ENCODE results near the gene SUGCT. TPM values are rescaled to one million over a fixed set of nuclear protein-coding genes. Genes with fewer than 3 reads are reported as not detected.

The SUGCT gene
- total and polyA plus RNA-seq, 12 donors, result 8.4 to 96.4 (median 25.5) TPM

DNA sequence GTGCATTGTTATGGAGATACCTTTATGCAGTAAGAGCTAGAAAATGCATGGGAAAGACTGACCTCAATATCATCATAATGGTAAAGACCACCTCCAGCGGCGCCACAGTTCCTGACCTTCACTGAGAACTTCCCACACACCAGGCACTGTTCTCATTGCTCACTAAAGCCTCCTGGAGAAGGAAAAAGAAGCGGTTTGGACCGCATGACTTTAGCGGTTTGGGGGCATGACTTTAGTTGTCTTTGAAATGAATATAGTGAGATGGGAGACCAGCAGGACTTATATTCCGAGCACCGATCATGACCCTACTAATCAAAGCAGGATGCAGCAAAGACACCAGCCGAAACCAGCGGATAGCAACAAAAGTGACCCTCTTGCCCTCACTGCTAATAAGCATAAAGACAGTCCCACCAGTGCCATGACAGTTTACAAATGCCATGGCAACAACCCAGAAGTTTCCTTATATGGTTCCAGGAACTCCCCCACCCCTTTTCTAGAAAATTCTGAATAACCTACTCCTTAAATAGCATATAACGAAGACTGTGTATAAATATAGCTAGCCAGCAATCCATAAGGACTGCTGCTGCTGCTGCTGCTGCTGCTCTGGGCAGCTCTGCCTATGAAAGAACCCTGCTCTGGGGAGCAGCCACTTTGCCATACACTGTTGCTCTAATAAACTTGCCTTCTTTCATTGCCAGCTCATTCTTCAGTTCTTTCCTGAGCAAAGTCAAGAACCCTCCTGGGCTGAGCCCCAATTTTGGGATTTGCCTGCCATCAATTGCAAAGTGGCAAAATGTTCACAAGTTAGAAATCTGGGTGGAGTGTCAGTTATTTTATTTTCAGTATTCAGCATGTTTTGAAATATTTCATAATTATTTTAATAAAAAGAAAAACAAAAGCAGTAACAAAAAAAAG, 694.1 kb downstream of the SUGCT start:
- Histone ChIP-seq H3K27ac (no peak overlapping the region), H3K4me1 (replicated peaks in 1 of 2) (no peaks in the 10 kb centered on the region), H3K4me3 (no peak overlapping the region)

GRCh38 chr7:40833191-40833887, 698.5 kb downstream of the SUGCT start:
- Histone ChIP-seq H3K27ac (no peak overlapping the region), H3K4me3 (no peak overlapping the region), H3K4me1 (replicated peaks in 1 of 2) (no peaks in the 10 kb centered on the region), H3K36me3 (replicated peaks in 1 of 2) (no peaks in the 10 kb centered on the region), H3K9me3 (replicated peaks in 1 of 3) (no peaks in the 10 kb centered on the region), H3K27me3 (no peaks in the 10 kb centered on the region)
- intact Hi-C loops (cut with DNase I), result no loop called here
- 82 to 94% (median 89%) methylated on average over 3 of the region's 3 CpGs for WGBS, 4 donors
- no peak for TF ChIP-seq POLR2A (IDR thresholded peaks at IDR 0.05)
- TF ChIP-seq CTCF (IDR thresholded peaks at IDR 0.05), result no peak
- no peak for DNase-seq

More for the DNA sequence above, 694.1 kb downstream of the SUGCT start:
- no peaks in the 10 kb centered on the region for H3K27me3 ChIP-seq
- WGBS, 4 donors, result 90 to 95% (median 92%) methylated on average over 10 of the region's 10 CpGs
- H3K36me3 ChIP-seq (replicated peaks in 1 of 2), result no peaks in the 10 kb centered on the region
- intact Hi-C loops (cut with DNase I), result no loop called here
- DNase-seq, result no peak
- no peaks in the 10 kb centered on the region for H3K9me3 ChIP-seq (replicated peaks in 1 of 3)
- TF ChIP-seq CTCF (IDR thresholded peaks at IDR 0.05) (no peak), POLR2A (IDR thresholded peaks at IDR 0.05) (no peak)

DNA sequence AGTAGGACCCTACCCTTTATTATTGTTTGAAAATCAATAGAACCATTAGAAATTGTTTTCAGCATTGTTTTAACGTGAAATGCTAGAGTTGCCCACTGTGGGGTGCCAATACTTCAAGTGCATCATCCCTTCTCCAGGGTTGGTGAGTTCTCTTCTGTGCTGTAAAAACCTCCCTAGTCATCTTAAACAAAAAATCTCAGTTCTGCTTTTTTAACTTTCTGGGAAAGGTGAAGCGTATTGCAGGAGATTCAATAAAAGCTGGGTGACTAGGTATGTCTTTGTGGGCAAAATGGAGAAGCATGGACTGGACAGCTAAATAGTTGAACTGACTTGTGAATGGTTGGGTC, 699.1 kb downstream of the SUGCT start:
- TF ChIP-seq CTCF (IDR thresholded peaks at IDR 0.05) (no peak), POLR2A (IDR thresholded peaks at IDR 0.05) (no peak)
- H3K9me3 ChIP-seq (replicated peaks in 1 of 3), result no peaks in the 10 kb centered on the region
- no peaks in the 10 kb centered on the region for H3K36me3 ChIP-seq (replicated peaks in 1 of 2)
- no peak overlapping the region for H3K27ac ChIP-seq
- 71 to 89% (median 75%) methylated on average over 2 of the region's 2 CpGs for WGBS, 4 donors
- intact Hi-C loops (cut with DNase I), result no loop called here
- no peaks in the 10 kb centered on the region for H3K4me1 ChIP-seq (replicated peaks in 1 of 2)
- no peak overlapping the region for H3K4me3 ChIP-seq
- DNase-seq, result no peak
- no peaks in the 10 kb centered on the region for H3K27me3 ChIP-seq

GRCh38 chr7:40836218-40836617, 701.4 kb downstream of the SUGCT start:
- TF ChIP-seq CTCF (IDR thresholded peaks at IDR 0.05) (no peak), POLR2A (IDR thresholded peaks at IDR 0.05) (no peak)
- Histone ChIP-seq H3K36me3 (replicated peaks in 1 of 2) (no peaks in the 10 kb centered on the region), H3K27me3 (no peaks in the 10 kb centered on the region), H3K27ac (no peak overlapping the region), H3K9me3 (replicated peaks in 1 of 3) (peaks cover 0 to 9% (median 0%) of the 10 kb centered on the region in 3 donors), H3K4me3 (no peak overlapping the region), H3K4me1 (replicated peaks in 1 of 2) (no peaks in the 10 kb centered on the region)
- no peak for DNase-seq
- intact Hi-C loops (cut with DNase I), result no loop called here
- 29 to 68% (median 62%) methylated on average over 6 of the region's 6 CpGs for WGBS, 4 donors
